NCI-H345 (cell line): Measurements from ENCODE around the gene ZNF668.
"Not testable (repeated sequence)": the region's sequence is repeated elsewhere in the genome, so short reads cannot be mapped to it uniquely, and the experiment has no call there.

ENCODE experiments used
- DNase-seq: peaks from one replicate; lab custom pipeline; 2025; lab: John Stamatoyannopoulos, UW

ZNF668 gene

GRCh38 chr16:31100876-31101641 lies 27.0 kb upstream of the ZNF668 start:
- not testable (repeated sequence) for DNase-seq

- DNase-seq, result peak; percentile 23
Measured at GRCh38 chr16:31099860-31100638, 26.0 kb upstream of the ZNF668 start.

- DNase-seq, result peak; percentile 99
Measured at GRCh38 chr16:31094424-31095120, 20.5 kb upstream of the ZNF668 start, which contains the start of gene VKORC1. VKORC1 (minus strand) TSS chr16:31094797; CDS start chr16:31094729, 68 bp downstream.

- no peak for DNase-seq
Measured at GRCh38 chr16:31094088-31094423, 20.0 kb upstream of the ZNF668 start.

GRCh38 chr16:31093132-31093703 lies 19.2 kb upstream of the ZNF668 start:
- DNase-seq, result peak; percentile 35

GRCh38 chr16:31092330-31092729 lies 18.3 kb upstream of the ZNF668 start:
- no peak for DNase-seq

GRCh38 chr16:31090540-31090939 lies 16.5 kb upstream of the ZNF668 start:
- DNase-seq, result no peak

- DNase-seq, result no peak
Measured at GRCh38 chr16:31089199-31089598, 15.2 kb upstream of the ZNF668 start.

GRCh38 chr16:31088459-31089183 lies 14.6 kb upstream of the ZNF668 start, which contains the start of gene PRSS53:
PRSS53 (minus strand) TSS chr16:31088943; CDS start chr16:31088809, 134 bp downstream.
- peak; percentile 13 for DNase-seq

GRCh38 chr16:31087971-31088370 lies 13.9 kb upstream of the ZNF668 start:
- DNase-seq, result no peak

- DNase-seq, result no peak
Measured at GRCh38 chr16:31087481-31087880, 13.4 kb upstream of the ZNF668 start.

GRCh38 chr16:31086629-31086906 lies 12.5 kb upstream of the ZNF668 start:
- DNase-seq, result no peak

- DNase-seq, result no peak
Measured at GRCh38 chr16:31085873-31086628, 12.0 kb upstream of the ZNF668 start.

GRCh38 chr16:31085411-31085810 lies 11.4 kb upstream of the ZNF668 start:
- DNase-seq, result no peak

- no peak for DNase-seq
Measured at GRCh38 chr16:31084584-31085302, 10.7 kb upstream of the ZNF668 start.

GRCh38 chr16:31083981-31084380 lies 9.9 kb upstream of the ZNF668 start:
- DNase-seq, result no peak

GRCh38 chr16:31083556-31083955 lies 9.5 kb upstream of the ZNF668 start:
- DNase-seq, result no peak

GRCh38 chr16:31083081-31083480 lies 9.0 kb upstream of the ZNF668 start:
- DNase-seq, result no peak

- no peak for DNase-seq
Measured at GRCh38 chr16:31082368-31083045, 8.5 kb upstream of the ZNF668 start.
